Measurements from ENCODE around the gene RPE.

The RPE gene

GRCh38 chr2:210022824-210023223, 20.4 kb downstream of the RPE start:
- Histone ChIP-seq H2AFZ (ENCODE audit: low read length) (no peak overlapping the region), H3K36me3 (ENCODE audit: insufficient read depth, low read length) (peaks cover 86% of the 10 kb centered on the region), H3K4me3 (ENCODE audit: low read depth, low read length, poor library complexity, severe bottlenecking) (no peak overlapping the region), H3K27ac (ENCODE audit: low read depth, low read length, poor library complexity, severe bottlenecking) (no peak overlapping the region), H3K4me2 (ENCODE audit: low read length) (no peak overlapping the region), H3K4me1 (ENCODE audit: insufficient read depth, low read length, severe bottlenecking) (no peaks in the 10 kb centered on the region), H4K20me1 (ENCODE audit: insufficient read depth, low read length) (no peaks in the 10 kb centered on the region), H3K9me3 (ENCODE audit: low read length) (no peaks in the 10 kb centered on the region), H3K9me2 (ENCODE audit: low read depth, low read length) (no peaks in the 10 kb centered on the region), H3K9ac (ENCODE audit: low read length) (no peak overlapping the region), H3K27me3 (ENCODE audit: insufficient read depth, low read length) (no peaks in the 10 kb centered on the region), H3K79me2 (ENCODE audit: insufficient read depth, low read length) (no peaks in the 10 kb centered on the region), H3F3A (ENCODE audit: insufficient read depth, low read length) (no peaks in the 10 kb centered on the region)
- TF ChIP-seq CTCF (IDR thresholded peaks at IDR 0.05; ENCODE audit: low read length) (no peak), EZH2 (IDR thresholded peaks at IDR 0.05; ENCODE audit: borderline replicate concordance, low read length) (no peak)

GRCh38 chr2:210027608-210028007, 25.2 kb downstream of the RPE start:
- no peak overlapping the region for H3K9ac ChIP-seq (ENCODE audit: low read length)
- H3K4me2 ChIP-seq (ENCODE audit: low read length): no peak overlapping the region
- no peaks in the 10 kb centered on the region for H3F3A ChIP-seq (ENCODE audit: insufficient read depth, low read length)
- TF ChIP-seq CTCF (IDR thresholded peaks at IDR 0.05; ENCODE audit: low read length) (no peak), EZH2 (IDR thresholded peaks at IDR 0.05; ENCODE audit: borderline replicate concordance, low read length) (no peak)
- no peaks in the 10 kb centered on the region for H3K79me2 ChIP-seq (ENCODE audit: insufficient read depth, low read length)
- no peaks in the 10 kb centered on the region for H3K27me3 ChIP-seq (ENCODE audit: insufficient read depth, low read length)
- H3K9me2 ChIP-seq (ENCODE audit: low read depth, low read length): no peaks in the 10 kb centered on the region
- H3K36me3 ChIP-seq (ENCODE audit: insufficient read depth, low read length): peaks cover 44% of the 10 kb centered on the region
- no peaks in the 10 kb centered on the region for H3K9me3 ChIP-seq (ENCODE audit: low read length)
- no peaks in the 10 kb centered on the region for H3K4me1 ChIP-seq (ENCODE audit: insufficient read depth, low read length, severe bottlenecking)
- H3K27ac ChIP-seq (ENCODE audit: low read depth, low read length, poor library complexity, severe bottlenecking): no peak overlapping the region
- no peak overlapping the region for H2AFZ ChIP-seq (ENCODE audit: low read length)
- H4K20me1 ChIP-seq (ENCODE audit: insufficient read depth, low read length): no peaks in the 10 kb centered on the region
- no peak overlapping the region for H3K4me3 ChIP-seq (ENCODE audit: low read depth, low read length, poor library complexity, severe bottlenecking)

DNA sequence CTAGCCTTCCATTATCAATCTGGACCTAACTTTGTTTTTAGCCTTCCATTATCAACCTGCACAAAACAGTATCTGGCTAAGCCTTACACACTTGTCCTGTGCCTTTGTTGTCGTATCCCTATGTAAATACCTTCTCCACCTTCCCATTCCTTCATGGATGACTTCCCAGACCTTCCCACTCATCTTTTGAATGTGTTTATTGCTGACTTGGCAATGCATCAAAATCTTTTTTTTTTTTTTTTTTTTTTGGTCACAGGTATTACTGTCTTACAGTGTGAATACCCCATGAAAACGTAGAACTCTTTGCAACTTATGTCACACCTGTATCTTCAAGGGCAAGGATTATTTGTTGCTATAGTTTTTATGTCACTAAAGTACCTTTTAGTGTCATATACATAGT, 25.7 kb downstream of the RPE start:
- Histone ChIP-seq H2AFZ (ENCODE audit: low read length) (no peak overlapping the region), H3K36me3 (ENCODE audit: insufficient read depth, low read length) (peaks cover 38% of the 10 kb centered on the region)

More for the DNA sequence above, 25.7 kb downstream of the RPE start:
- Histone ChIP-seq H4K20me1 (ENCODE audit: insufficient read depth, low read length) (no peaks in the 10 kb centered on the region), H3K27ac (ENCODE audit: low read depth, low read length, poor library complexity, severe bottlenecking) (no peak overlapping the region), H3K9me3 (ENCODE audit: low read length) (no peaks in the 10 kb centered on the region), H3K4me3 (ENCODE audit: low read depth, low read length, poor library complexity, severe bottlenecking) (no peak overlapping the region), H3F3A (ENCODE audit: insufficient read depth, low read length) (no peaks in the 10 kb centered on the region), H3K4me2 (ENCODE audit: low read length) (no peak overlapping the region), H3K79me2 (ENCODE audit: insufficient read depth, low read length) (no peaks in the 10 kb centered on the region), H3K27me3 (ENCODE audit: insufficient read depth, low read length) (no peaks in the 10 kb centered on the region), H3K9ac (ENCODE audit: low read length) (no peak overlapping the region), H3K4me1 (ENCODE audit: insufficient read depth, low read length, severe bottlenecking) (no peaks in the 10 kb centered on the region), H3K9me2 (ENCODE audit: low read depth, low read length) (no peaks in the 10 kb centered on the region)
- TF ChIP-seq CTCF (IDR thresholded peaks at IDR 0.05; ENCODE audit: low read length) (no peak), EZH2 (IDR thresholded peaks at IDR 0.05; ENCODE audit: borderline replicate concordance, low read length) (no peak)

All from OCI-LY1 (cell line).